Measurements from ENCODE around the gene UBN1.

Gene UBN1

GRCh38 chr16:4846901-4847773 is at the start of gene UBN1, which contains the start of gene GLYR1:
TSS of gene UBN1 (plus strand) at chr16:4847481. CDS start at chr16:4852918, 5,437 bp downstream.
TSS of gene GLYR1 (minus strand) at chr16:4847288. CDS start at chr16:4847265, 23 bp downstream.
- DNase-seq (ENCODE audit: low read depth in 2 of 2) = peak; percentile 100

GRCh38 chr16:4797805-4798252 is 49.5 kb upstream of the UBN1 start:
- DNase-seq (ENCODE audit: low read depth in 2 of 2) = no peak

GRCh38 chr16:4798456-4798855 is 48.8 kb upstream of the UBN1 start:
- no peak for DNase-seq (ENCODE audit: low read depth in 2 of 2)

GRCh38 chr16:4799171-4799855 is 48.0 kb upstream of the UBN1 start:
- DNase-seq (ENCODE audit: low read depth in 2 of 2) = no peak

GRCh38 chr16:4800290-4801041 is 46.8 kb upstream of the UBN1 start:
- no peak for DNase-seq (ENCODE audit: low read depth in 2 of 2)

GRCh38 chr16:4801051-4801961 is 46.0 kb upstream of the UBN1 start:
- no peak for DNase-seq (ENCODE audit: low read depth in 2 of 2)

- peak; percentile 45 to 56 for DNase-seq (ENCODE audit: low read depth in 2 of 2)
Measured at GRCh38 chr16:4801962-4802658, 45.2 kb upstream of the UBN1 start, which contains the start of gene ROGDI. TSS of gene ROGDI (minus strand) at chr16:4802633. CDS start at chr16:4802571, 62 bp downstream.

- peak; percentile 72 to 80 for DNase-seq (ENCODE audit: low read depth in 2 of 2)
Measured at GRCh38 chr16:4802659-4803287, 44.5 kb upstream of the UBN1 start.

- DNase-seq (ENCODE audit: low read depth in 2 of 2) = no peak
Measured at GRCh38 chr16:4803401-4803844, 43.9 kb upstream of the UBN1 start.

GRCh38 chr16:4803898-4804762 is 43.2 kb upstream of the UBN1 start:
- no peak for DNase-seq (ENCODE audit: low read depth in 2 of 2)

- no peak for DNase-seq (ENCODE audit: low read depth in 2 of 2)
Measured at GRCh38 chr16:4805231-4805630, 42.0 kb upstream of the UBN1 start.

GRCh38 chr16:4806280-4806679 is 41.0 kb upstream of the UBN1 start:
- no peak for DNase-seq (ENCODE audit: low read depth in 2 of 2)

- DNase-seq (ENCODE audit: low read depth in 2 of 2) = no peak
Measured at GRCh38 chr16:4811242-4811641, 36.0 kb upstream of the UBN1 start.

- DNase-seq (ENCODE audit: low read depth in 2 of 2) = no peak
Measured at GRCh38 chr16:4811773-4812172, 35.5 kb upstream of the UBN1 start.

GRCh38 chr16:4813251-4814003 is 33.9 kb upstream of the UBN1 start:
- no peak for DNase-seq (ENCODE audit: low read depth in 2 of 2)

GRCh38 chr16:4814046-4814445 is 33.2 kb upstream of the UBN1 start:
- DNase-seq (ENCODE audit: low read depth in 2 of 2) = no peak

- no peak for DNase-seq (ENCODE audit: low read depth in 2 of 2)
Measured at GRCh38 chr16:4814542-4815173, 32.6 kb upstream of the UBN1 start.

GRCh38 chr16:4820652-4821051 is 26.6 kb upstream of the UBN1 start:
- no peak for DNase-seq (ENCODE audit: low read depth in 2 of 2)

Measured in stimulated activated CD8-positive, alpha-beta memory T cell treated with anti-CD3 and anti-CD28 coated beads, Interleukin-2, amount 100 ng/mL, for 1 hour (primary cell).